PC-9 (cell line): ENCODE measurements around the gene TSHZ2. TPM values are rescaled to one million over a fixed set of nuclear protein-coding genes. Genes with fewer than 3 reads are reported as not detected.

Experiments used
- BruUV-seq: library from RNA; stranded (reverse); fragments of 400-500 nt; replicated peaks from 2 replicates; lab custom pipeline; 2021; lab: Mats Ljungman, UMichigan
- CTCF ChIA-PET: fragments of 300-600 bp; sonication (Branson Sonifier 250); formaldehyde crosslinking; loops from one replicate; lab custom pipeline; 2022; ENCODE audit warnings: antibody characterized with exemption; lab: Charles Lee
- POLR2A ChIA-PET: fragments of 300-600 bp; sonication (Branson Sonifier 250); formaldehyde crosslinking; loops from one replicate; lab custom pipeline; 2022; ENCODE audit warnings: antibody characterized with exemption; ENCODE audit not compliant: unreplicated experiment; lab: Charles Lee
- DNase-seq, 2 experiments: peaks; one replicate each; pipeline versions ENCODE4 v3.0.0 to v3.0.0-alpha.2; 2015 to 2022; ENCODE audit warnings: mixed read lengths in 1 of 2
- H2AFZ ChIP-seq: fragments of 200-600 bp; sonication (generic); 2 replicates; pipeline ENCODE4 v1.8.1; 2017; ENCODE audit warnings: antibody characterized with exemption
- H3F3A ChIP-seq: fragments of 200-600 bp; sonication (generic); 2 replicates; pipeline ENCODE4 v1.8.1; 2017; ENCODE audit warnings: antibody characterized with exemption, mild to moderate bottlenecking, low read depth; ENCODE audit not compliant: insufficient read depth
- H3K27ac ChIP-seq: fragments of 200-600 bp; sonication (generic); 2 replicates; pipeline ENCODE4 v1.6.1; 2016; ENCODE audit warnings: mixed run types
- H3K27me3 ChIP-seq: fragments of 200-600 bp; sonication (generic); 2 replicates; pipeline ENCODE4 v1.6.1; 2016; ENCODE audit warnings: low read depth, mixed run types; ENCODE audit not compliant: insufficient read depth
- H3K36me3 ChIP-seq: fragments of 200-600 bp; sonication (generic); 2 replicates; pipeline ENCODE4 v1.6.1; 2016; ENCODE audit warnings: low read depth, mixed run types
- H3K4me1 ChIP-seq: fragments of 200-600 bp; sonication (generic); replicated peaks from 2 replicates; pipeline ENCODE4 v1.6.1; 2016; ENCODE audit warnings: mixed run types; ENCODE audit not compliant: insufficient read depth
- H3K4me2 ChIP-seq: fragments of 200-600 bp; sonication (generic); 2 replicates; pipeline ENCODE4 v1.6.1; 2017; ENCODE audit warnings: mixed run types
- H3K4me3 ChIP-seq: fragments of 200-600 bp; sonication (generic); 2 replicates; pipeline ENCODE4 v1.6.1; 2016; ENCODE audit warnings: mixed run types
- H3K79me2 ChIP-seq: fragments of 200-600 bp; sonication (generic); 2 replicates; pipeline ENCODE4 v1.6.1; 2017; ENCODE audit warnings: low read depth, mixed run types
- H3K9me2 ChIP-seq: fragments of 200-600 bp; sonication (generic); 2 replicates; pipeline ENCODE4 v1.8.1; 2017; ENCODE audit warnings: mild to moderate bottlenecking; ENCODE audit not compliant: insufficient read depth
- H3K9me3 ChIP-seq: fragments of 200-600 bp; sonication (generic); 2 replicates; pipeline ENCODE4 v1.8.1; 2016; ENCODE audit warnings: low read depth; ENCODE audit not compliant: insufficient read depth
- H4K20me1 ChIP-seq: fragments of 200-600 bp; sonication (generic); 2 replicates; pipeline ENCODE4 v1.8.1; 2017; ENCODE audit not compliant: insufficient read depth
- EZH2 ChIP-seq: fragments of 200-600 bp; sonication (generic); IDR thresholded peaks from 2 replicates; pipeline ENCODE4 v1.8.0; 2017; ENCODE audit warnings: antibody characterized with exemption, low read depth
- intact Hi-C: fragments of 100-400 bp; cut with micrococcal nuclease; formaldehyde crosslinking; loops from one replicate; pipeline ENCODE4 v1.10.0; 2022; ENCODE audit not compliant: unreplicated experiment
- total RNA-seq: library from RNA; stranded (reverse); gene quantifications from 2 replicates; pipeline ENCODE4 v1.2.3, GENCODE V29; 2021
- TF ChIP-seq, protein P1 (sequence below): fragments of 200-600 bp; sonication (generic); conservative IDR thresholded peaks from 2 replicates; pipeline ENCODE4 v1.6.1; 2017; ENCODE audit warnings: mixed run types, antibody characterized with exemption, mild to moderate bottlenecking, moderate library complexity

Gene TSHZ2
- total RNA-seq, 1 experiment from 2014 or later, result not detected

DNA sequence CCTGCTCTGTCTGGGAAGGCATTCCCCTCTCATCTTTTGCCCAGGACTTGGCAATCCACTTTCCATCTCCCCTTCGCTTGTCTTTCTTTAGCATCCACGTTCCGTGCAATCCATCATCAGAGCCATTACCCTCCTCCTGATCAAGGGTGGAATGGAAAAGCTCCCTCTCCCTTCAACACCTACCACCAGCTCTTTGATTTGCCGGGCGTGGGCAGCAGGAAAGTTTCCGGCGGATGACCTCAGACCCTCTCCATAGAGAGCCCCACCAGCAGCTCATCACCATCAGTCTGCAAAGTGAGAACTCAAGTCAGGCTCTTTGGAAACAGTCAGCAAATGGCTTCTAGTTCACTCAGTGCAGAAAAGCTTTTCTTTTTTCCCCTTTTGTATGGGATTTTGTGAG is 76.2 kb downstream of the TSHZ2 start:
- intact Hi-C loops, result no loop called here
- POLR2A ChIA-PET, result no interaction called here
- Histone ChIP-seq H3F3A (no peaks in the 10 kb centered on the region), H2AFZ (no peak overlapping the region), H3K79me2 (no peaks in the 10 kb centered on the region), H3K27me3 (peaks cover 87% of the 10 kb centered on the region), H3K9me2 (0 out of 2 replicates have a peak, but pooled peaks cover 3% of the 10 kb centered on the region), H3K9me3 (no peaks in the 10 kb centered on the region), H3K4me2 (no peak overlapping the region), H4K20me1 (no peaks in the 10 kb centered on the region), H3K36me3 (no peaks in the 10 kb centered on the region), H3K27ac (no peak overlapping the region), H3K4me3 (no peak overlapping the region), H3K4me1 (no peaks in the 10 kb centered on the region)
- TF ChIP-seq EZH2, result no peak
- TF ChIP-seq, protein P1, sequence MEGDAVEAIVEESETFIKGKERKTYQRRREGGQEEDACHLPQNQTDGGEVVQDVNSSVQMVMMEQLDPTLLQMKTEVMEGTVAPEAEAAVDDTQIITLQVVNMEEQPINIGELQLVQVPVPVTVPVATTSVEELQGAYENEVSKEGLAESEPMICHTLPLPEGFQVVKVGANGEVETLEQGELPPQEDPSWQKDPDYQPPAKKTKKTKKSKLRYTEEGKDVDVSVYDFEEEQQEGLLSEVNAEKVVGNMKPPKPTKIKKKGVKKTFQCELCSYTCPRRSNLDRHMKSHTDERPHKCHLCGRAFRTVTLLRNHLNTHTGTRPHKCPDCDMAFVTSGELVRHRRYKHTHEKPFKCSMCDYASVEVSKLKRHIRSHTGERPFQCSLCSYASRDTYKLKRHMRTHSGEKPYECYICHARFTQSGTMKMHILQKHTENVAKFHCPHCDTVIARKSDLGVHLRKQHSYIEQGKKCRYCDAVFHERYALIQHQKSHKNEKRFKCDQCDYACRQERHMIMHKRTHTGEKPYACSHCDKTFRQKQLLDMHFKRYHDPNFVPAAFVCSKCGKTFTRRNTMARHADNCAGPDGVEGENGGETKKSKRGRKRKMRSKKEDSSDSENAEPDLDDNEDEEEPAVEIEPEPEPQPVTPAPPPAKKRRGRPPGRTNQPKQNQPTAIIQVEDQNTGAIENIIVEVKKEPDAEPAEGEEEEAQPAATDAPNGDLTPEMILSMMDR, result no peak
- no peak for DNase-seq
- no TSS peak for BruUV-seq
- CTCF ChIA-PET, result no interaction called here

DNA sequence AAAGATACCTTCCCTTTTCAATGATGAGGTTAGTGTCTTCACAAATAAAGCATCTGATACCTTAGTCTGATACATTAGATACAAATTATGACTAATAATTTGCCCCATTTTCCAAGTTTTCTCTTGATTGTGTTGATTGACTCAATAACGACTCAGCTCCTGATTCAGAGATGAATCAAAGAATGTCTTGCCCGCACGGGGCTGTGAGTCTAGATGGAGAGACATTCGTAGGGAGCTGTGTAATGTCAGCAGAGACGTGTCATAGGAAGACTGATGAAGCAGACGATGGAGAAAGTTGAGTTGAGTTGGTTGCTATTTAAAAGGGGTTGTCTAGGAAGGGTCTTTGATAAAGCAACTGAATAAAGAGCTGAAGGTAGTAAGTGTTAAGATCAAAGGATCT is 78.2 kb downstream of the TSHZ2 start:
- Histone ChIP-seq H3K36me3 (no peaks in the 10 kb centered on the region), H3K27me3 (peaks cover 86% of the 10 kb centered on the region), H3K9me3 (no peaks in the 10 kb centered on the region), H3K4me3 (no peak overlapping the region), H3K79me2 (no peaks in the 10 kb centered on the region), H3K9me2 (0 out of 2 replicates have a peak, but pooled peaks cover 3% of the 10 kb centered on the region), H3K4me2 (no peak overlapping the region), H3K27ac (no peak overlapping the region), H3K4me1 (no peaks in the 10 kb centered on the region), H4K20me1 (no peaks in the 10 kb centered on the region), H3F3A (no peaks in the 10 kb centered on the region), H2AFZ (no peak overlapping the region)
- intact Hi-C loops, result no loop called here
- TF ChIP-seq, protein P1, result no peak
- TF ChIP-seq EZH2, result no peak
- ChIA-PET CTCF (no interaction called here), POLR2A (no interaction called here)
- DNase-seq, result no peak
- BruUV-seq, result no TSS peak

DNA sequence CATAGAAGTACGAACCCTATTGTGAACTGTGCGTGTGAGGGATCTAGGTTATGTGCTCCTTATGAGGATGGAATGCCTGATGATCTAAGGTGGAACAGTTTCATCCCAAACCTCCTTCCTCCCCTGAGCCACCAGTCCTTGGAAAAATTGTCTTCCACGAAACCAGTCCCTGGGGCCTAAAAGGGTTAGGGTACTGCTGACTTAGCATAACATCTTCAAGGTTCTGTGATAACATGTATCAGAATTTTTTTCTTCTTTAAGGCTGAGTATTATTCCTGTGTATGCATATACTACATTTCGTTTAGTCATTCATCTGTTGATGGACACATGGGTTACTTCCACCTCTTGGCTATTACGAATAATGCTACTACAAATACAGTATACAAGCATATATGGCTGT is 80.2 kb downstream of the TSHZ2 start:
- TF ChIP-seq, protein P1, result no peak
- TF ChIP-seq EZH2, result no peak
- ChIA-PET POLR2A (no interaction called here), CTCF (no interaction called here)
- peaks cover 65% of the 10 kb centered on the region for H3K27me3 ChIP-seq
- no peak overlapping the region for H3K4me2 ChIP-seq
- H3K27ac ChIP-seq, result no peak overlapping the region
- no peaks in the 10 kb centered on the region for H3K4me1 ChIP-seq
- no peaks in the 10 kb centered on the region for H3K79me2 ChIP-seq
- no TSS peak for BruUV-seq
- H3K9me2 ChIP-seq, result no peaks in the 10 kb centered on the region
- DNase-seq, result no peak
- H2AFZ ChIP-seq, result no peak overlapping the region
- no peaks in the 10 kb centered on the region for H3K9me3 ChIP-seq
- H3K36me3 ChIP-seq, result no peaks in the 10 kb centered on the region
- no peak overlapping the region for H3K4me3 ChIP-seq
- intact Hi-C loops, result no loop called here
- no peaks in the 10 kb centered on the region for H4K20me1 ChIP-seq
- no peaks in the 10 kb centered on the region for H3F3A ChIP-seq
